Activated CD4-positive, alpha-beta T cell treated with anti-CD3 and anti-CD28 coated beads for 36 hours (primary cell): ENCODE measurements around the gene EHD2. TPM values are rescaled to one million over a fixed set of nuclear protein-coding genes. Genes with fewer than 3 reads are reported as not detected.
"Not testable (repeated sequence)": the region's sequence is repeated elsewhere in the genome, so short reads cannot be mapped to it uniquely, and the experiment has no call there.

Experiments
- ATAC-seq: fragments of 200-7000 bp; cut with Tn5 transposase; one replicate; pipeline ENCODE4 v1.10.0; 2021; ENCODE audit warnings: mild to moderate bottlenecking, moderate library complexity
- CTCF ChIA-PET: fragments of 350-600 bp; sonication (Branson Sonifier 250); formaldehyde crosslinking; loops from one replicate; lab custom pipeline; 2021; ENCODE audit warnings: antibody characterized with exemption; lab: Charles Lee
- POLR2A ChIA-PET: fragments of 350-600 bp; sonication (Branson Sonifier 250); formaldehyde crosslinking; loops from one replicate; lab custom pipeline; 2021; ENCODE audit warnings: antibody characterized with exemption, inconsistent platforms; lab: Charles Lee
- DNase-seq: peaks from one replicate; pipeline ENCODE4 v3.0.0-alpha.2; 2020
- H3K27ac Mint-ChIP-seq: one replicate; pipeline ENCODE4 v1.8.0; 2021; ENCODE audit warnings: mixed read lengths
- H3K27me3 Mint-ChIP-seq: one replicate; pipeline ENCODE4 v1.8.0; 2021; ENCODE audit warnings: mixed read lengths
- H3K36me3 Mint-ChIP-seq: one replicate; pipeline ENCODE4 v1.8.0; 2021; ENCODE audit warnings: low read depth, mixed read lengths
- H3K4me1 Mint-ChIP-seq: one replicate; pipeline ENCODE4 v1.8.0; 2021; ENCODE audit warnings: mixed read lengths
- H3K4me3 Mint-ChIP-seq: one replicate; pipeline ENCODE4 v1.8.0; 2021; ENCODE audit warnings: mild to moderate bottlenecking, moderate library complexity, mixed read lengths
- H3K9me3 Mint-ChIP-seq: one replicate; pipeline ENCODE4 v1.8.0; 2021; ENCODE audit warnings: low read depth, mixed read lengths
- intact Hi-C, 2 experiments: fragments of 100-400 bp; cut with DNase I in 1 of 2; cut with micrococcal nuclease in 1 of 2; formaldehyde crosslinking; loops; one replicate each; pipeline versions ENCODE4 v1.14.2 to v1.15.1; 2022 to 2024; cut with DNase I, micrococcal nuclease
- total RNA-seq, 2 experiments: library from RNA; stranded (reverse); gene quantifications; one replicate each; pipeline ENCODE4 v1.2.3, GENCODE V29; 2021

EHD2 gene
- total RNA-seq, 2 experiments from 2014 or later = 1.6 to 2.5 TPM

DNA sequence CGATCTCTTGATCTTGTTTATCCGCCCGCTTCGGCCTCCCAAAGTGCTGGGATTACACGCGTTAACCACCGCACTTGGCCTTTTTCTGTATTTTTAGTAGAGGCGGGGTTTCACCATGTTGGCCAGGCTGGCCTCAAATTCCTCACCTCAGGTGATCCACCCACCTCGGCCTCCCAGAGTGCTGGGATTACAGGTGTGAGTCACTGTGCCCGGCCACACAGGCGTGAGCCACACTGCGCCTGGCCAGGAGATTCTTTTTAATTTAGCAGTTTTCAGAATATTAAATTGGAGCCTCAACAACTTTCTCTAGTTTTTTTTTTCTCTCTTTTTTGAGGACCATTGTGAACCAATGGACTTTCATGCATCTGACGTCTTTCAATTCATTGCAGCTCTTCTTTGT is 76.6 kb downstream of the EHD2 start:
- H3K27me3 Mint-ChIP-seq, POLR2A ChIA-PET, H3K9me3 Mint-ChIP-seq, H3K36me3 Mint-ChIP-seq, ATAC-seq, H3K27ac Mint-ChIP-seq, H3K4me3 Mint-ChIP-seq, H3K4me1 Mint-ChIP-seq, DNase-seq: not testable (repeated sequence)
- CTCF ChIA-PET = interaction anchor here (0.6 to 1.7 kb wide), 14 partner anchors 9 to 356 kb away, joined by 3 to 6 read pairs (median 4); partner anchors contain the start of genes EHD2, NOP53 and SELENOW
- intact Hi-C loops = loop anchor here (1.0 to 5.0 kb wide), 2 partner anchors 73 to 78 kb away; partner anchors contain the start of gene EHD2 (in 1 of the 2)

DNA sequence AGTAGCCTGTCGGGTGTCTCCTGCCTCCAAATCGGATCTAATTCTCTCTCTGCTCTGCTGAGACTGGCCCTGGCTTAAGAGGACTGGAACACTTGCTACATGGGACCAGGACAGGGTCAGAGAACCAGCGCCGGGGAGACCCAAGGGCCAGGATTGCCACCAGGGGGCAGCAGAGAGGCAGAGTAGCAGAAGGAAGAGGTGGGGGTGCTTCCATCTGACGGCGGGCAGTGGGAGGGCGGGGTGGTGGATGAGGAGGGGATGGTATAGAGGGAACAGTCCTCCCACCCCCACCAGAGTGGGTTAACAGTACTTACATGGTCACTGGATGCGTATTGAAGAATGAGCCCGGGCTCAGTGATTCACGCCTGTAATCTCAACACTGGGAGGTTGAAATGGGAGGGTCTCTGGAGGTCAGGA is 77.2 kb downstream of the EHD2 start:
- no peak overlapping the region for H3K4me3 Mint-ChIP-seq
- H3K27me3 Mint-ChIP-seq = no peaks in the 10 kb centered on the region
- DNase-seq (peak; percentile 93), ATAC-seq (peak; percentile 81)
- H3K27ac Mint-ChIP-seq = no peak overlapping the region
- CTCF ChIA-PET = interaction anchor here (0.6 to 1.7 kb wide), 11 partner anchors 8 to 357 kb away, joined by 3 to 6 read pairs (median 4); partner anchors contain the start of gene SELENOW
- no peaks in the 10 kb centered on the region for H3K9me3 Mint-ChIP-seq
- POLR2A ChIA-PET = no interaction called here
- no peaks in the 10 kb centered on the region for H3K4me1 Mint-ChIP-seq
- peaks cover 4% of the 10 kb centered on the region for H3K36me3 Mint-ChIP-seq
- intact Hi-C loops = loop anchor here in 1 of 2 experiments (1.0 kb wide), 1 partner anchor 73 kb away; no protein-coding TSS in a partner anchor

DNA sequence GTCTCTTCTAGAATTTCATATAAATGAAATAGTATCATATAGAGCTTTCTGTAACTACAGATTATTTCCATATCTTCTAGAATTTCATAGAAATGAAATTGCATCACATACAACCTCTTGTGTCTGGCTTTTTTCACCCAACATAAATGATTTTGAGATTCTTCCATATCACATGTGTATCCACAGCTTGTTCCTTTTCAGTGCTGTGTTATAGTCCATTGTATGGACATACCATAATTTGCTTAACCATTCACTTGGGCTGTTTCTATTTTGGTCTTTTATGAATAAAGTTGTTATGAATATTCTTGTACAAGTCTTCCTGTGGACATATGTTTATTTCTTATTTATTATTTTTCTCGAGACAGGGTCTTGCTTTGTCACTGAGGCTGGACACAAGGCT is 79.4 kb downstream of the EHD2 start:
- Mint-ChIP-seq H3K36me3 (no peaks in the 10 kb centered on the region), H3K27me3 (peaks cover 2% of the 10 kb centered on the region), H3K4me1 (no peaks in the 10 kb centered on the region), H3K27ac (no peak overlapping the region), H3K9me3 (no peaks in the 10 kb centered on the region), H3K4me3 (no peak overlapping the region)
- no peak for ATAC-seq
- CTCF ChIA-PET = interaction anchor here (1.0 to 1.9 kb wide), 4 partner anchors 14 to 80 kb away, joined by 3 to 7 read pairs (median 4); no protein-coding TSS in a partner anchor
- no peak for DNase-seq
- POLR2A ChIA-PET = no interaction called here
- intact Hi-C loops = no loop called here

Other genes starting within 250 kb of the EHD2 start
- under 1 TPM; 0.11 to 0.23 TPM for gene SLC8A2, start 241.5 kb upstream of the EHD2 start, total RNA-seq
- 10 to 100 TPM in 1 of 2 experiments, 1 to 10 TPM in 1; 9.7 to 10.5 TPM for gene KPTN, start 229.2 kb upstream of the EHD2 start, total RNA-seq
- 10 to 100 TPM; 54.2 to 68.8 TPM for gene NAPA, start 198.4 kb upstream of the EHD2 start, total RNA-seq
- gene ZNF541, start 140.3 kb upstream of the EHD2 start, total RNA-seq = under 1 TPM; 0.11 to 0.14 TPM
- gene BICRA, start 104.3 kb upstream of the EHD2 start, total RNA-seq = 10 to 100 TPM in 1 of 2 experiments, 1 to 10 TPM in 1; 9.8 to 13.3 TPM
- gene NOP53, start 32.1 kb downstream of the EHD2 start, total RNA-seq = 100 to 1,000 TPM; 317 to 374 TPM
- 100 to 1,000 TPM; 150 to 178 TPM for gene SELENOW, start 65.3 kb downstream of the EHD2 start, total RNA-seq
- not detected for gene TPRX1, start 91.1 kb downstream of the EHD2 start, total RNA-seq
- gene CRX, start 108.5 kb downstream of the EHD2 start, total RNA-seq = not detected
- gene TPRX2, start 145.8 kb downstream of the EHD2 start, total RNA-seq = not detected
- not detected for gene SULT2A1, start 172.9 kb downstream of the EHD2 start, total RNA-seq